HG02588 (cell line): ENCODE measurements around the gene MTF1.
A peak's percentile ranks its signal among the peaks of the same experiment; 100 is the strongest.

Experiments
- ATAC-seq: cut with Tn5 transposase; IDR thresholded peaks from one replicate; pipeline ENCODE4 v1.9.1; 2021; ENCODE audit warnings: mild to moderate bottlenecking, moderate library complexity; ENCODE audit not compliant: unreplicated experiment

Gene MTF1

DNA sequence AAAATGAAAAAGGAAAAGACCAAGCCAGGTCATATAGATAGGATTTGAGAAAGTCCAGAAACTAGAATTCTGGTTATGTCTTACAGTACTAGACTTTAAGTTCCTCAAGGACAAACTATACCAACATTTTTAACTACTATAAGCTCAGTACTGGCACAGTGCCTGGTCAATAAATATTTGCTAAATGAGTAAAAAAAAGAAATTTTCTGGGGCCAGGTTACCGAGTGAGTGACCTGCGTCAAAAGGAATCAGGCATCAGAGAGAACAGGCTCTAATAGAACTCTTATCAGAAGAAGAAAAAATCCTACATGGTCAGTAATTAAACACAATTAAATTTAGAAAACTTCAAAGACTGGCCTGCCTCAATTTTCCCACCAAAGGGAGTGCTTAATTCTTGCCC, 27.6 kb downstream of the MTF1 start:
- ATAC-seq, result no peak

GRCh38 chr1:37831109-37831508, 28.3 kb downstream of the MTF1 start:
- ATAC-seq, result no peak

GRCh38 chr1:37828410-37829074, 30.9 kb downstream of the MTF1 start:
- ATAC-seq, result no peak

GRCh38 chr1:37825506-37825905, 33.9 kb downstream of the MTF1 start:
- ATAC-seq, result no peak

DNA sequence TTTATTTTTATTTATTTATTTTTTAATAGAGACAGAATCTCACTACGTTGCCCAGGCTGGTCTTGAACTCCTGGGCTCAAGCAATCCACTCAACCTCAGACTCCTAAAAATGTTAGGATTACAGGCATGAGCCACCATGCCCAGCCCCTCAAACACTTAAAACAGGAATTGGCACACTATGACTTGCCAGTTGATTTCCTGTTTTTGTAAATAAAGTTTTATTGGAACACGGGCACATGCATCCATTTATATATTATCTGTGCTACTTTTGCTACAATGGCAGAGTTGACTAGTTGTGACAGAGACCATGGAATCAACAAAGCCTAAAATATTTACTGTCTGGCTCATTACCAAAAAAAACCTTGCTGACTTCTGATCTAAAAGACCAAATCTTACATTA, 35.4 kb downstream of the MTF1 start:
- no peak for ATAC-seq

DNA sequence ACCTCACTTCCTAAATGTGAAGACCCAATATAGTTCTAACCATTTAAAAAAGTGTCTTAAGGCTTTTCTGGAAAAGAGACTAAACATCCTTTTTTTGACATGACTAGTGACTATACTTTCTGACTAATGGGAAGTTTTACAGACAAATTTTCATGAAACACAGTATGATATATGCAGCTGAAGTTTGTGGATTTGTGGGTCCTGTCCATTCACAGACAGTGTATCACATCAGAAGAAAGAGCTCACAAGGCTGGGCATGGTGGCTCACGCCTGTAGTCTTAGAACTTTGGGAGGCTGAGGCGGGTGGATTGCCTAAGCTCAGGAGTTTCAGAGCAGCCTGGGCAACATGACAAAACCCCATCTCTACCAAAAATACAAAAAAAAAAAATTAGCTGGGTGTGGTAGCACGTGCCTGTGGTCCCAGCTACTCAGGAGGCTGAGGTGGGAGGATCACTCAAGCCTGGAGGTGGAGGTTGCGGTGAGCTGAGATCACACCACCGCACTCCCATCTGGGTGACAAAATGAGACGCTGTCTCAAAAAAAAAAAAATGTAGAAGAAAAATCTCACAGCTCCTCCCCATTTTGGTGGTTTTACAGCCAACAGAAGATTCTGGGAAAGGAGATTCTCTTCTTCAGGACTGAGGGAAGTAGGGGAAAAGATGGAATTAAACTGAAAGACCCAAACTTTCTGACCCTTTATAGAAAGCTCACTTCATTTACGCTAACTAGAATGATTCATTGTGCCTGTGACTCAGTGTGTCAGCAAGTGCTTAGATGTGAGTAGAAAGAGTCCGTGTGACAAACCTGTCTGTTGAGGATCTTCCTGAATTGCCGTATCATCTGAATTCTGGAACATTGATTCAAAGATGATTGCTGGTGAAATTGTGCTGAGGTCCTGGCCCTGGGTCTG, 36.2 kb downstream of the MTF1 start:
- no peak for ATAC-seq

- ATAC-seq, result no peak
Observed at GRCh38 chr1:37821481-37821880, 37.9 kb downstream of the MTF1 start.

DNA sequence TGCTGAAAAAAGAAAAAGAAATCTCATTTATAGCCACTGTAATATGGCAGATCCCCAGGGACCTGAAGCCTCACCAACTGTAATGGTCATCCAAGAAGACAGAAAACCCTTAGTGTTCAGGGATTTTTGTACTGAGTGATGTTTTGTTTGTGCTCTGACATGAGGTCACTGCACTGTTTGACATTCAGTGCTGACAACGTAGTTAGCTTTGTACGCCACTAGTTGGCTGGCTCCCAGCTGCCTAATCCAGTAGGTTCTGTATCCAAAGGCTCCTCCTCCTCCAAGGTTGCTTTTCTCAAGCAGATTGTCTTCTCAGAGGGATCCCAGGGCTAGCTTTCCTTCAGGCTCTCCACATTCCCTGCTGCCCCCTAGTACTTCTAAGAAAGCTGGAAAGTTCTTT, 41.9 kb downstream of the MTF1 start:
- ATAC-seq, result no peak

GRCh38 chr1:37814252-37814651, 45.1 kb downstream of the MTF1 start:
- ATAC-seq, result no peak

DNA sequence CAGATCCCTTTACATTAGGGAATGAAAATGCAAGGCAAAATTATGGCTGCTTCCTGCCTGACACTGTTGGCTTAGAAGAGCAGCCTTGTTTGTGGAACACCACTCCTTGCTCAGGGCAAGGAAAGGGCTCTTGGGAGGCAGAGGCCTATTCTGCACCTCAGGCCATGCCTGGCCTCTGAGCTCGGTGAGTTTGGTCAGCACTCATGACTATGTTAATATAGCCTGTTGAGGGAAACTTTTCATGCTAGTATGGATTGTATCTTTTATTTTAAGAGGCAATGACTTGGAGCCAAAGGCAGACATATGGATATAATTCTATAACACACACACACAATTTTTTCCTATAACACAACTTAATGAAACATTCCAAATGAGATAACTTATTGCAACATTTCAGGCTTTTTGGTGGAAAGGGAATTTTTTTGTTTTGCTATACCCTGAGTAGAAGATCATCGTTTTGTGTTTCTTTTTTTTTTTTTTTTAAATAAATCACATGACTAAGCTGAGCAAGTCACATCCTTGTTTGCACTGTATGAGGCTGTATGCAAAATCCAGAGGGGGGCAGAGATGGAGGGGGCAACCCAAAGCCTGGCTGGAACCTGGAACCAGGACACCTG, 45.8 kb downstream of the MTF1 start:
- ATAC-seq, result no peak

DNA sequence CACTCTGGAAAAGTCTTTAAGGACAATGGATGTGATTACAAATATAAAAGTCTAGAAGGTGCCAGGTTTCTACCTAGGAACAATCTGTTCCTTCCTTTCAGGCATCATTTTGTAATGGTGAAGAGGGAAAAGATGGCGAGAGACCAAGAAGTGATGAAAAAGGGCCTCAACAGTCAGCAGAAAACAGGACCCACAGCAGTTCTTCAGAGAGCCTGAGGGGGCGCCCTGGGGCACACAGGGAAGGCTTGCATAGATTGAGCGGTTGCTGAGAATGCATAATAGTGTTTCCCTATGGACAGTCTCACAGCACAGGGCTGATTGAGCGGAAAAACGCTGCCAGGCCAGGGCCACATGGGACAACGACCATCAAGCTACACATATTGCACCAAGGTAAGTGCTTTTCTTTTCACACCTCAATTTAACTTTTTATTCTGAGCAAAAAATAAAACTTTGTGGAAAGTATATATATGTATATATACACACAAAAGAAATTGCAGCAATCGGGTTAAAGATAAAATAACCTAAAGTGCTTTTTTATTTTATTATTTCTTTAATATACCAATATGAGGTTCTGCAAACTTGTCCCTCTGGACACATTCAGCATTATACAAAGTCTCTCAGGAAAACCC, 48.3 kb downstream of the MTF1 start:
- ATAC-seq, result no peak

DNA sequence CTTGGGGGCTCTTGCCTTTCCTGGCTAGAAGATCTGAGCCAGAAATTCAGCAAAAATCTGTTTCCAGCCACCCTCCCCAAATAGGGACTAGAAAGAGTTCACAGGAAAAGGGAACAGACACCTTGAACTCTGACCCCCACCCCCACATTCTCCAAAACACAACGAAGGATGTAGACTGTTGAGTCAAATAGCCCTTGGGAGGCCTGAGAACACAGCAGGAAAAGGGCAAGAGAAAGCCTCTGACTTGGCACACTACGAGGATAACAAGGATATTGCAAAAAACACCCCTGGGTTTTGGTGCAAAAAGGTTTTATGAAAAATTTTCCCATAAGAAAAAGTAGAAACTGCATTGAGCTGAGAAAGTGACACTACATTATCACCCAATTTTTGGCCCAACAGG, 49.5 kb downstream of the MTF1 start:
- no peak for ATAC-seq

DNA sequence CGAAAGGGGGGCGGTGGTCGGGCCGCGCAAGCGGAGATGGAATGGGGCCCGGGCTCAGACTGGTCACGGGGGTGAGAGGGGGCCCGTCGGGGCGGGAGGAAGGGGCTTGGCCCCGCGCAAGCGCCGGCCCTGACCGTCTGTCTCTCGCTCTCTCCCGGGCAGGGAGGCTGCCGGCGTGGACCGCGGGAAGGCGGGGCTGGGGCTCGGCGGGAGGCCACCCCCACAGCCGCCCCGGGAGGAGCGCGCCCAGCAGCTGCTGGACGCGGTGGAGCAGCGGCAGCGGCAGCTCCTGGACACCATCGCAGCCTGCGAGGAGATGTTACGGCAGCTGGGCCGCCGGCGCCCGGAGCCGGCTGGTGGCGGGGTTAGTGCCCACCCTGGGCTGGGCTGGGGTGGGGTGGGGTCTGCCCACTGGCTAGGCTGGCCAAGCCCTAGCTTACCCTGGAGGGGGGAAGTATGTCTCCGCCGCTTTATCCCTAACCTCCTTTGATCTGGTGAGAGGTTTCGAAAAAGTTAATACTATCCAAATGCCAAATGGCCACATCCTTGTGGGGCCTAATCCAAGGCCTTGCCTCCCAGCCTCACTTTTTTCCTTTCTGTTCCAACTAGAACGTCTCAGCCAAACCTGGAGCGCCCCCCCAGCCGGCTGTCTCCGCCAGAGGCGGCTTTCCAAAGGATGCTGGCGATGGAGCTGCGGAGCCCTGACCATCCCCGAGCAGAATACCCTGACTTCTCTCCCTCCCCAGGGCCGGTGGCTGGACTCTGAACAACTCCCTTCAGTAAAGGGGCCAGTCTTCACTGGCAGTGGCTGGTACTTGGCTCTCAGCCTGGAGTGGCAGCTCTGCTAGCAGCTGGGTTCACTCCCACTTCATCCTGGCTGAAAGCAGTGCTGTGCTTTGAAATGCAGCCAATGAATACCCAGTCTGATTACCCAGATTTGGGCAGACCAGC, 50.7 kb downstream of the MTF1 start:
- peak; percentile 36 for ATAC-seq

DNA sequence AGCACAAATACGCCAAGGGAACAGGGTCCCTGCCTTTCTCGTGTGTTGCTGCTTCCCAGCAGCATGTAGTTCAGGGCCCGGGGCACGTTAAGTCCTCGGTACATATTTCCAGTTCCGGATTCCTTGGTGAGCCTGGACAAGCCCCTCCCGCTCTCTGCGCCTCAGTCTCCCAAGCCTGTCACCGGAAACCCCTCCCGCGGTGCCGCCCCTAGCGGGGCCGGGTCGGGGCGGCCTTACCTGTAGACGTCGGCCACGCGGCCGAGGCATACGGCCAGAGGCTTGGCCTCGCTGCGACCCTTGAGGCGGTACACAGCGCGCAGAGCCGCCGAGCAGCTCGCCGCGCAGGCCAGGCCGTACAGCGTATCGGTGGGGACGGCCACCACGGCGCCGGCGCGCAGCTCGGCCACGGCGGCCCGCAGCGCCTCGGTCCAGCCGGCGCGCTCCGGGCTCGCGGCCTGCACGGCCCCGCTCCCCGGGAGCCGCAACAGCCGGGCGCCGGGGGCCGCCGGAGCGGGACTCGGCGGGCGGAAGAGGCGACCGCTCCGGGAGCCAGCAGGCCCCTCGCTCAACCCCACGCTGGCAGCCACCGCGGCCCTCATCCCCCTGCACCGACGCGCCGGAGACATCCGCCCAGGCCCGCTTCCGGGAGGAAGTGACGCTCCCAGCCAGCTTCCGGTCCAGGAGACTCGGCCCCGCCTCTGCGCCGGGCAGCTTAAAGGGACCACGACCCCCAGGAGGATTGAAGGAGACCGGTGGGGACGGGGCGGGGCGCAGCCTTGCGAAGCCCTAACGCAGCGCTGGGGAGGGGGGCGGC, 51.6 kb downstream of the MTF1 start, which contains the start of the genes C1orf122 and YRDC:
C1orf122 (plus strand) TSS at position 236 of the 814 bp plus-strand sequence. CDS start 615 bp downstream, outside the sequence.
YRDC (minus strand) TSS at position 654 of the 814 bp plus-strand sequence; CDS start at position 626, 28 bp downstream.
- peak; percentile 86 for ATAC-seq

GRCh38 chr1:37807220-37807554, 52.2 kb downstream of the MTF1 start:
- no peak for ATAC-seq

GRCh38 chr1:37802439-37802838, 57.0 kb downstream of the MTF1 start:
- ATAC-seq, result no peak

GRCh38 chr1:37797750-37798345, 61.5 kb downstream of the MTF1 start:
- ATAC-seq, result no peak

- ATAC-seq, result no peak
Observed at GRCh38 chr1:37795340-37796125, 63.9 kb downstream of the MTF1 start.
